ENCODE data around the gene DCAF15. TPM values are rescaled to one million over a fixed set of nuclear protein-coding genes. Genes with fewer than 3 reads are reported as not detected.

The DCAF15 gene
- total RNA-seq, 1 donor from 2014 or later, result 6.3 TPM

GRCh38 chr19:13975870-13976269 lies 23.6 kb downstream of the DCAF15 start:
- DNase-seq (ENCODE audit: low read depth) (no peak), FAIRE-seq (peak; percentile 86)
- H3K36me3 ChIP-seq (ENCODE audit: control insufficient read depth, insufficient read depth, low read length), result peaks cover 3% of the 10 kb centered on the region
- H3K27me3 ChIP-seq (ENCODE audit: control insufficient read depth, insufficient read depth, low read length), result no peaks in the 10 kb centered on the region
- no peak for TF ChIP-seq CTCF (IDR thresholded peaks at IDR 0.05; ENCODE audit: insufficient read depth, low read length, severe bottlenecking)
- no peak overlapping the region for H3K4me3 ChIP-seq (ENCODE audit: low read depth, low read length)

- H3K4me3 ChIP-seq (ENCODE audit: low read depth, low read length), result no peak overlapping the region
- no peak for TF ChIP-seq CTCF (IDR thresholded peaks at IDR 0.05; ENCODE audit: insufficient read depth, low read length, severe bottlenecking)
- no peaks in the 10 kb centered on the region for H3K27me3 ChIP-seq (ENCODE audit: control insufficient read depth, insufficient read depth, low read length)
- no peak for FAIRE-seq
- DNase-seq (ENCODE audit: low read depth), result no peak
- H3K36me3 ChIP-seq (ENCODE audit: control insufficient read depth, insufficient read depth, low read length), result peaks cover 4% of the 10 kb centered on the region
Observed at GRCh38 chr19:13976446-13976845, 24.1 kb downstream of the DCAF15 start.

GRCh38 chr19:13977803-13978202 lies 25.5 kb downstream of the DCAF15 start:
- no peak overlapping the region for H3K4me3 ChIP-seq (ENCODE audit: low read depth, low read length)
- no peaks in the 10 kb centered on the region for H3K27me3 ChIP-seq (ENCODE audit: control insufficient read depth, insufficient read depth, low read length)
- no peak for FAIRE-seq
- H3K36me3 ChIP-seq (ENCODE audit: control insufficient read depth, insufficient read depth, low read length), result peaks cover 5% of the 10 kb centered on the region
- no peak for TF ChIP-seq CTCF (IDR thresholded peaks at IDR 0.05; ENCODE audit: insufficient read depth, low read length, severe bottlenecking)
- DNase-seq (ENCODE audit: low read depth), result no peak

GRCh38 chr19:13978351-13979243 lies 26.3 kb downstream of the DCAF15 start:
- peaks cover 5% of the 10 kb centered on the region for H3K36me3 ChIP-seq (ENCODE audit: control insufficient read depth, insufficient read depth, low read length)
- no peak for TF ChIP-seq CTCF (IDR thresholded peaks at IDR 0.05; ENCODE audit: insufficient read depth, low read length, severe bottlenecking)
- H3K27me3 ChIP-seq (ENCODE audit: control insufficient read depth, insufficient read depth, low read length), result no peaks in the 10 kb centered on the region
- peak overlapping the region; percentile 34 for H3K4me3 ChIP-seq (ENCODE audit: low read depth, low read length)
- FAIRE-seq (no peak), DNase-seq (ENCODE audit: low read depth) (peak; percentile 53)

- no peaks in the 10 kb centered on the region for H3K27me3 ChIP-seq (ENCODE audit: control insufficient read depth, insufficient read depth, low read length)
- peaks cover 5% of the 10 kb centered on the region for H3K36me3 ChIP-seq (ENCODE audit: control insufficient read depth, insufficient read depth, low read length)
- no peak for TF ChIP-seq CTCF (IDR thresholded peaks at IDR 0.05; ENCODE audit: insufficient read depth, low read length, severe bottlenecking)
- FAIRE-seq (no peak), DNase-seq (ENCODE audit: low read depth) (no peak)
- peak overlapping the region; percentile 34 for H3K4me3 ChIP-seq (ENCODE audit: low read depth, low read length)
Observed at GRCh38 chr19:13979244-13979615, 26.9 kb downstream of the DCAF15 start.
